ENCODE data around the gene CHAT. TPM values are rescaled to one million over a fixed set of nuclear protein-coding genes. Genes with fewer than 3 reads are reported as not detected.

Gene CHAT
- total RNA-seq, 1 experiment from 2014 or later, result 0.18 TPM

DNA sequence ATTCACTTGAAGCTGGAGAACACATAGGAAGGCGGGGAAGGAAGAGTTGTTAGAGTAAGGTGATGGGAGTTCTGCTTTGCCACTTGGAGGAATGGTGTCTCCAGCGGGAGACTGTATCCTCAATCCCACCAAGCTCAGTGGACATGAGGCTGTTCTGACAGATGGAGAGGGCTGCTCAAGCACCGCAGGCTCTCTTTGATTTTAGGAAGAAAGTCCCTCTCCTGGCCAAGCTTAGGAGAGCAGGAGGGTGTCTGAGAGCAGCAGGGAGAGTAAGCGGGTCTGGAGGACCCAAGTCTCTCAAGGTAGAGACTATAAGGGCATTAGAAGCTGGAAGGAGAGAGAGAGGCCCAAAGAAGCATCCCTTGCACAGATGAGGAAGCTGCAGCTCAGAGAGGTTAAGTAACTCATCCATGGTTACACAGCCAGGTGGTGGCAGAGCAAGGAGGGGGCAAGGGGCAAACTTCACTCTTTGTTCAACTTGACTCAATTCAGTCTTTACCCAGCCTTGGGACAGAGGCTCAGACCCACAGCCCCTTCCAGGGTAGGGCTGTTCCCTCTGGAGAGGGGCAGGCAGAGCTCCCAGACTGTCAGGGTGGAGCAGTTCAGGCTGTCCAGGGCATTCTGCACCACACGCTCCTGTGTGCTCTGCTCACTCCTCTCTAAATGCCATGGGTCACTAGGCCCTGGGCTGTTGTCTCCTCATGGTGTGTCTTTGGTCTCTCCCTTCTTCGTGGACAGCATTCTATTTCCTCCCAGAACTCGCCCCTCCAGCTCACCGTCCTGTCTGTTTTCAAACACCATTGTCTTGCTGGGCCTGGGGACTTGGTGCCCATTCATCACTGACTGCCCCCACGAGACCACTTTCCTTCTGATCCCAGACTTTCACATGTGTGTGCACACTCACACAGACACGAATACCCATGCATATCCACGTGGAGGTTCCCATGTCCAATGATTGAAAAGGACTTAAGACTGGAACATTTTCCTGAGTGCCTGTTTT, 8.9 kb downstream of the CHAT start:
- no peaks in the 10 kb centered on the region for H3K36me3 ChIP-seq (ENCODE audit: control insufficient read depth, insufficient read depth, low read length)
- no peak overlapping the region for H3K4me3 Mint-ChIP-seq (ENCODE audit: unreplicated experiment)
- H3K4me3 ChIP-seq (ENCODE audit: low read depth, low read length), result no peak overlapping the region
- TF ChIP-seq, protein P1, sequence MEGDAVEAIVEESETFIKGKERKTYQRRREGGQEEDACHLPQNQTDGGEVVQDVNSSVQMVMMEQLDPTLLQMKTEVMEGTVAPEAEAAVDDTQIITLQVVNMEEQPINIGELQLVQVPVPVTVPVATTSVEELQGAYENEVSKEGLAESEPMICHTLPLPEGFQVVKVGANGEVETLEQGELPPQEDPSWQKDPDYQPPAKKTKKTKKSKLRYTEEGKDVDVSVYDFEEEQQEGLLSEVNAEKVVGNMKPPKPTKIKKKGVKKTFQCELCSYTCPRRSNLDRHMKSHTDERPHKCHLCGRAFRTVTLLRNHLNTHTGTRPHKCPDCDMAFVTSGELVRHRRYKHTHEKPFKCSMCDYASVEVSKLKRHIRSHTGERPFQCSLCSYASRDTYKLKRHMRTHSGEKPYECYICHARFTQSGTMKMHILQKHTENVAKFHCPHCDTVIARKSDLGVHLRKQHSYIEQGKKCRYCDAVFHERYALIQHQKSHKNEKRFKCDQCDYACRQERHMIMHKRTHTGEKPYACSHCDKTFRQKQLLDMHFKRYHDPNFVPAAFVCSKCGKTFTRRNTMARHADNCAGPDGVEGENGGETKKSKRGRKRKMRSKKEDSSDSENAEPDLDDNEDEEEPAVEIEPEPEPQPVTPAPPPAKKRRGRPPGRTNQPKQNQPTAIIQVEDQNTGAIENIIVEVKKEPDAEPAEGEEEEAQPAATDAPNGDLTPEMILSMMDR (IDR thresholded peaks at IDR 0.05; ENCODE audit: insufficient read depth in 1 of 2, low read depth in 1 of 2, low read length in 1 of 2, severe bottlenecking in 1 of 2, unreplicated experiment in 1 of 2), result no peak
- BruUV-seq (replicated peaks), result no TSS peak
- H3K36me3 Mint-ChIP-seq (ENCODE audit: insufficient read depth, unreplicated experiment), result no peaks in the 10 kb centered on the region
- no peak overlapping the region for H3K27ac Mint-ChIP-seq (ENCODE audit: unreplicated experiment)
- DNase-seq, result peak in 1 of 2 experiments; percentile 19
- ChIA-PET POLR2A (no interaction called here), CTCF (interaction anchor here (1.3 kb wide), 1 partner anchor 16 kb away, joined by 3 read pairs; no protein-coding TSS in a partner anchor)
- peaks cover 10% of the 10 kb centered on the region for H3K9me3 Mint-ChIP-seq (ENCODE audit: unreplicated experiment)
- intact Hi-C loops (cut with micrococcal nuclease; ENCODE audit: unreplicated experiment), result no loop called here
- H3K27me3 ChIP-seq (replicated peaks; ENCODE audit: control insufficient read depth, insufficient read depth, low read length), result no peaks in the 10 kb centered on the region
- peaks cover 19% of the 10 kb centered on the region for H3K27me3 Mint-ChIP-seq (ENCODE audit: insufficient read depth, unreplicated experiment)
- no peaks in the 10 kb centered on the region for H3K9me3 ChIP-seq
- no peaks in the 10 kb centered on the region for H3K4me1 ChIP-seq
- no peaks in the 10 kb centered on the region for H3K4me1 Mint-ChIP-seq (ENCODE audit: low read depth, unreplicated experiment)

GRCh38 chr10:49624629-49625028, 10.8 kb downstream of the CHAT start:
- Histone ChIP-seq H3K27me3 (replicated peaks; ENCODE audit: control insufficient read depth, insufficient read depth, low read length) (no peaks in the 10 kb centered on the region), H3K4me1 (no peaks in the 10 kb centered on the region), H3K9me3 (no peaks in the 10 kb centered on the region), H3K36me3 (ENCODE audit: control insufficient read depth, insufficient read depth, low read length) (no peaks in the 10 kb centered on the region), H3K4me3 (ENCODE audit: low read depth, low read length) (no peak overlapping the region)
- H3K36me3 Mint-ChIP-seq (ENCODE audit: insufficient read depth, unreplicated experiment), result no peaks in the 10 kb centered on the region
- peaks cover 10% of the 10 kb centered on the region for H3K9me3 Mint-ChIP-seq (ENCODE audit: unreplicated experiment)
- H3K4me3 Mint-ChIP-seq (ENCODE audit: unreplicated experiment), result no peak overlapping the region
- no peaks in the 10 kb centered on the region for H3K4me1 Mint-ChIP-seq (ENCODE audit: low read depth, unreplicated experiment)
- peaks cover 15% of the 10 kb centered on the region for H3K27me3 Mint-ChIP-seq (ENCODE audit: insufficient read depth, unreplicated experiment)
- no TSS peak for BruUV-seq (replicated peaks)
- TF ChIP-seq, protein P1 (IDR thresholded peaks at IDR 0.05; ENCODE audit: insufficient read depth in 1 of 2, low read depth in 1 of 2, low read length in 1 of 2, severe bottlenecking in 1 of 2, unreplicated experiment in 1 of 2), result no peak
- ChIA-PET POLR2A (no interaction called here), CTCF (no interaction called here)
- intact Hi-C loops (cut with micrococcal nuclease; ENCODE audit: unreplicated experiment), result no loop called here
- DNase-seq, result no peak
- H3K27ac Mint-ChIP-seq (ENCODE audit: unreplicated experiment), result no peak overlapping the region

GRCh38 chr10:49625411-49625810, 11.6 kb downstream of the CHAT start:
- no peaks in the 10 kb centered on the region for H3K27me3 ChIP-seq (replicated peaks; ENCODE audit: control insufficient read depth, insufficient read depth, low read length)
- ChIA-PET CTCF (no interaction called here), POLR2A (no interaction called here)
- Mint-ChIP-seq H3K4me1 (ENCODE audit: low read depth, unreplicated experiment) (no peaks in the 10 kb centered on the region), H3K27ac (ENCODE audit: unreplicated experiment) (no peak overlapping the region), H3K36me3 (ENCODE audit: insufficient read depth, unreplicated experiment) (no peaks in the 10 kb centered on the region), H3K9me3 (ENCODE audit: unreplicated experiment) (peaks cover 10% of the 10 kb centered on the region), H3K4me3 (ENCODE audit: unreplicated experiment) (no peak overlapping the region), H3K27me3 (ENCODE audit: insufficient read depth, unreplicated experiment) (peaks cover 11% of the 10 kb centered on the region)
- no peak overlapping the region for H3K4me3 ChIP-seq (ENCODE audit: low read depth, low read length)
- TF ChIP-seq, protein P1 (IDR thresholded peaks at IDR 0.05; ENCODE audit: insufficient read depth in 1 of 2, low read depth in 1 of 2, low read length in 1 of 2, severe bottlenecking in 1 of 2, unreplicated experiment in 1 of 2), result no peak
- DNase-seq, result peak in 1 of 2 experiments; percentile 27
- H3K9me3 ChIP-seq, result no peaks in the 10 kb centered on the region
- no TSS peak for BruUV-seq (replicated peaks)
- H3K36me3 ChIP-seq (ENCODE audit: control insufficient read depth, insufficient read depth, low read length), result no peaks in the 10 kb centered on the region
- H3K4me1 ChIP-seq, result no peaks in the 10 kb centered on the region
- intact Hi-C loops (cut with micrococcal nuclease; ENCODE audit: unreplicated experiment), result no loop called here

Data from Caco-2 (cell line).